ENCODE data around the gene LUC7L.
A peak's percentile ranks its signal among the peaks of the same experiment; 100 is the strongest.

The LUC7L gene, protein sequence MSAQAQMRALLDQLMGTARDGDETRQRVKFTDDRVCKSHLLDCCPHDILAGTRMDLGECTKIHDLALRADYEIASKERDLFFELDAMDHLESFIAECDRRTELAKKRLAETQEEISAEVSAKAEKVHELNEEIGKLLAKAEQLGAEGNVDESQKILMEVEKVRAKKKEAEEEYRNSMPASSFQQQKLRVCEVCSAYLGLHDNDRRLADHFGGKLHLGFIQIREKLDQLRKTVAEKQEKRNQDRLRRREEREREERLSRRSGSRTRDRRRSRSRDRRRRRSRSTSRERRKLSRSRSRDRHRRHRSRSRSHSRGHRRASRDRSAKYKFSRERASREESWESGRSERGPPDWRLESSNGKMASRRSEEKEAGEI

DNA sequence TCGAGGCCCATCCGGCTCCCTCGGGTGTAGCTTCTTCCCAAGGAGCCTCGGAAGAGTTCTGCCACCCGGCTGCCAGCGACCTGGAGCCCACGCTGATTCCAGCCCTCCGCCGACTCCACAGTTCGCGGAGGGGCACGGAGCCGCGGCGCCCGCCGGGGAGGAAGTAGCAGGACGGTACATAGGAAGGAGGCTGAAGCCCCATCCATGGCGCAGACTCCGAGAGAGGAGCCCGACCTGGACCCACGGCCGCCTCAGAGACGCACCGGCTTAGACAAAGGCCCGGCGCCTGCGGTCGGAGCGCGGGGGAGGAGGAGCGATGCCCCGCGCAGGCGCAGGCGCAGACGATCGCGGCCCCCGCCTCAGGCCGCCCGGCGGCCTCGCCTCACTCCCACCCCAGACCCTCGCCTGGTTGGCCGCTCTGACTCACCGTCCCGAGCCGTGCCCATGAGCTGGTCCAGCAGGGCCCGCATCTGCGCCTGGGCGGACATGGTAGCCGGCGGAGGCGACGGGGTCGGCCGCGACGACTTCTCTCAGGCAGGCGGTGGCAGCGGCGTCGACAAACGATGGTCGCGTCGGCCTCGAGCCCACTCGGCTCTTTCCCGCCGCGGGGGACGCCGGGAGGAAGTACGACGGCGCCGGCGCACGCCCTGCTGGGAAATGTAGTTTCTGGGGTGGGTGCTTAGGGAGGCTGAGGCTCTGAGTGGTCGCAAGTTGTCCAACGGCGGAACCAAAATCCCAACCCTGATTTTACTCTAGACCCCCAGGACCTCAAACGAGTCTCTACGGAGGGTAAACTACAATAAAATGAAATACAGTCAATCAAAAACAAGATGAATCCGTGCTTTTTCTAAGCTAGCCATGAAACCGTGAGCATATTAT is at the start of gene LUC7L:
Gene LUC7L (minus strand): TSS at position 598 of the 879 bp plus-strand sequence. CDS start 110 bp downstream, at position 488.
- no peaks in the 10 kb centered on the region for H3K27me3 Mint-ChIP-seq
- peak within 1 kb of the TSS; percentile 97 for H3K27ac Mint-ChIP-seq
- peak; percentile 93 for DNase-seq
- H3K4me1 Mint-ChIP-seq (ENCODE audit: low read depth), result peaks cover 36% of the 10 kb centered on the region
- H3K36me3 Mint-ChIP-seq (ENCODE audit: low read depth), result peaks cover 43% of the 10 kb centered on the region
- peak within 1 kb of the TSS; percentile 92 for H3K4me3 Mint-ChIP-seq
- H3K9me3 Mint-ChIP-seq, result no peaks in the 10 kb centered on the region

DNA sequence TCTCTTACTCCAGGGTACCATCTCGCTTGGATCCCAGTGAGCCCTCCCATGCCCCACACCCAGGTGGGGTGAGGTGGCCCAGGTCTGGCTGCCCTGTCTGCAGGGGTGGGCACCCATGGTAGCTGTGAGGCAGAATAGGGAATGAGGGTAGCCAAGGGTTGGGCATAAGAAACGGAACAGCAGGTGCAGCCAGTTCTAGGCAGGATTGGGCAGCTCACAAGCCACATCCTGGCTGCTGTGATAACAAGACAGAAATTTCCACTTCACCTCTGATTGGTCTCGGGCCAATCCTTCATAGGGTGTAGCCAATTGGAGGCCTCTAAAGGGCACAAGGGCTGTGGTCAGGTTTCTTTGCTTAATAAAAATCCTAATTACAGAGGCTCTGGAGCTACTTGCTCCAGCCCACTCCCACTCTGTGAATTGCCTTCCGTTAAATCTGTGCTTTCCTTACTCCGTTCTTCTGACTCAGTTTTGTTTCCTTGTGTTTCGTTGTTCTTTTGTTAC is 49.7 kb upstream of the LUC7L start:
- Mint-ChIP-seq H3K4me3 (no peak overlapping the region), H3K9me3 (no peaks in the 10 kb centered on the region), H3K4me1 (ENCODE audit: low read depth) (peaks cover 12% of the 10 kb centered on the region), H3K27me3 (peaks cover 46% of the 10 kb centered on the region), H3K36me3 (ENCODE audit: low read depth) (no peaks in the 10 kb centered on the region), H3K27ac (no peak overlapping the region)
- no peak for DNase-seq

DNA sequence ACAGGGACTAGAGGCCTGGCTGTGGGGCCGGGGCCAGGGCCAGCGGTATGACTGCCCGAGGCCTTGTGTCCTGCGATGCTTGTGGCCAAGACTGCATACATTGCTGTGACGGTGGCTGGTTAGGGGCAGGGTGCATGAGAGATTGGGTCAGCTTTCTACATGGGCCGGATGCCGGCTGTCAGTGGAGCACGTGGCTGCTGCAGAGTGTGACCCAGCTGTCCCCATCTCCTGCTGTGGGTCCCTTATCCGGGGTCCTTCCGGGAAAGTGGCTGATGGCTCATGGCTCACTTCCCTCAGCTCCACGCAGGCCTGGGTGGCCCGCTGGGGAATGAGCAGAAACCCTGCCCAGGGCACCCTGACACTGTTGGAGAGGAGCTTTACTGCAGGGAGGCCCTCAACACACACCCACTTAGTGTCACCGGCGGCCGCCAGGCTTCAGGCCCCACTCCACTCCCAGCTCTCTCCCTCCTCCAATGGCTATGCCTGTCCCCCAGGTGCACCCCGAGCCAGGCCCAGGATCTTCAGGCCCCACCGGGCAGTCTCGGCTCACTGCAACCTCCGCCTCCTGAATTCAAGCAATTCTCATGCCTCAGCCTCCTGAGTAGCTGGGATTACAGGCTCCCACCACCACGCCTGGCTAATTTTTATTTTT is 47.3 kb upstream of the LUC7L start:
- Mint-ChIP-seq H3K9me3 (no peaks in the 10 kb centered on the region), H3K4me1 (ENCODE audit: low read depth) (peaks cover 12% of the 10 kb centered on the region), H3K27ac (no peak overlapping the region), H3K27me3 (peaks cover 39% of the 10 kb centered on the region), H3K36me3 (ENCODE audit: low read depth) (no peaks in the 10 kb centered on the region), H3K4me3 (peak overlapping the region; percentile 35)
- DNase-seq, result no peak

DNA sequence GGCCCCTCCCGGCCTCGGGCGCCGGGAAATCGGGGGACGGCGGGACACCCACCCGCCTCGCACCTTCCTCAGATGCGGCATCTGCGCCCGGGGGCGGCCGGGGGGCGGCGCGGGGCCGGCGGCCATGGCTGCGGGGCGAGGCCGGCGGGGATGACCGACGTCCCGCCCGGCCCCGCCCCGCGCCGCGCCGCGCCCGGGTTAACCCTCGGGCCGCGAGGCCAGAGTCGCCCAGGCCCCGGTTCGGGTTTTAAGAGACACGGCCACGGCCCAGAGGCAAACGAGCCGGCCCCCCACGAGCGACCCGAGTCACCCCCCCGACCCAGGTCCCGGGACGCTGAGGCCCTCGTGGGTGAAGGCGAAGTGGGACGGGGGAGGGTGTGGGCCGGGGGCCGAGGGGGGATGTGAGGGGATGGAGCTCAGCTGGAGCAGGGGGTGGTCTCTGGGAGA is 46.6 kb upstream of the LUC7L start, which contains the start of gene RGS11:
Gene RGS11 (minus strand): TSS at position 159 of the 447 bp plus-strand sequence. CDS start 33 bp downstream, at position 126.
- Mint-ChIP-seq H3K9me3 (no peaks in the 10 kb centered on the region), H3K27me3 (peaks cover 37% of the 10 kb centered on the region), H3K4me3 (peak within 1 kb of the TSS; percentile 46), H3K36me3 (ENCODE audit: low read depth) (no peaks in the 10 kb centered on the region), H3K4me1 (ENCODE audit: low read depth) (peaks cover 10% of the 10 kb centered on the region), H3K27ac (no peak within 1 kb of the TSS)
- DNase-seq, result no peak

DNA sequence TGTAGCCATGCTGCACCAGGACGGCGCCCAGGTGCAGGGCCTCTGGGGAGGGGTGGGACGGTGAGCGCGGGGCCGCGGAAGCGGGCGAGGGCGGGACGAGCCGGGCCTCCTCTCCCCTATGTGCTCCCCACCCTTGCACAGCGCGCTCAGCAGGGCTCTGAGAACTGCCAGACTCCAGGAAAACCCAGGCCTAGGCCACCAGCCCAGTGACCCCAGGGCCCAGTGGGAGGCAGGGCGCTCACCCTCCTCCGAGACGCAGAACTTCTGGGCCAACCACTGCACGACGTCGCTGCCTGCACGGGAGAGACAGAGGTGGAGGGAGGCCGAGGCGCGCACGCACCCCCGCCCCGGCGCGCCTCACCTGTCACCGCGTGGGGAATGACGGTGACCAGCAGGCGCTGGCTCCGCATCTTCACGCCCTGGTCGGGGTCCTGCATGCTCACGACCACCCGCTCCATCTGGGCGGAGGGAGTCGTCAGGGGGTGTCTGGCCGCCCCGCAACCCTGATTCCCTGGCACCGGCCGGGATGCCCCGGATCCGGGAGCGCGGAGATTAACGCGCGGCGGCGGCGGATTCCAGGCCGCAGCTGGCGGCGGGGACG is 45.9 kb upstream of the LUC7L start:
- DNase-seq, result peak; percentile 47
- no peaks in the 10 kb centered on the region for H3K36me3 Mint-ChIP-seq (ENCODE audit: low read depth)
- H3K27me3 Mint-ChIP-seq, result peaks cover 36% of the 10 kb centered on the region
- H3K4me1 Mint-ChIP-seq (ENCODE audit: low read depth), result peaks cover 10% of the 10 kb centered on the region
- no peaks in the 10 kb centered on the region for H3K9me3 Mint-ChIP-seq
- peak overlapping the region; percentile 46 for H3K4me3 Mint-ChIP-seq
- H3K27ac Mint-ChIP-seq, result no peak overlapping the region

DNA sequence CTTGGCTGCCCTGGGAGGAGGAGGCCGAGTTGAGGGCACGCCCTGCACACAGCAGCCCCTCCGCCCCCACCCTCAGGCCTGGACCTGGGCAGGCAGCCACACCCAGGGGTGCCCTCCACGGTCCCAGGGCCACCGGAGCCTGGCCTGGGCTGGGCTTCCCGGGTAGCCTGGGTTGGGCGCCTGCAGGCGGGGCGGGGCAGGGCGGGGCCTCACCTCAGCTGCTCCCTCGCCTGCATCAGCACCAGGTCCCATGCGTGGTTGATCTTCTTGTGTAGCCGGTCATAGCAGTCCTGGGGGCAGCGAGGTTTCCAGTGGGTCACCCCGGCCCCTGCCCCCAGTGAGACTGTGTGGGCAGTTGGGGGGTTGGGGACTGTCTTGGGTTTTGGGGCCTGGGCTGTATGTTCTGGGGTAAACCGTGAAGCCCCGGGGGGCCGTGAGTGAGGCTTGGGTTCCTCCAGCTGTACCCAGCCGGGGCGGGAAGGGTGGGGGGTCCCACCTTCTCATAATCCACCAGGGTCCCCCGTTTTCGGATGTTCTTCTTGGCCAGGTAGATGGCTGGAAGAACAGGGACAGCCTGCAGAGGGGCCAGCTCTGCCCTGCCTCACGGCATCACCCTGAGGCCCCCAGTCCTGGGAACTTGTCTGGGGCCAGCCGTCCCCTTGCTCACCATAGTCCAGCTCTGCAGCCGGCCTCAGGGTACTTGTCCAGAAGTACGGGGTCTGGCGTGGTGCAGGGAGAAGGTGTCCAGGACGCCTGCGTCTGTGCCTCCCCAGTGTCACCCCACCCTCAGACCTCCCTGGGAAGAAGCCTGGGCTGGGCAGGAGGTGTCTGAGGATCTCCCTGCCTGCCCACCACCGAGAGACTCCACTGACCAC is 44.5 kb upstream of the LUC7L start:
- Mint-ChIP-seq H3K9me3 (no peaks in the 10 kb centered on the region), H3K36me3 (ENCODE audit: low read depth) (no peaks in the 10 kb centered on the region), H3K4me1 (ENCODE audit: low read depth) (peaks cover 7% of the 10 kb centered on the region), H3K4me3 (no peak overlapping the region), H3K27me3 (peaks cover 28% of the 10 kb centered on the region), H3K27ac (no peak overlapping the region)
- DNase-seq, result no peak

DNA sequence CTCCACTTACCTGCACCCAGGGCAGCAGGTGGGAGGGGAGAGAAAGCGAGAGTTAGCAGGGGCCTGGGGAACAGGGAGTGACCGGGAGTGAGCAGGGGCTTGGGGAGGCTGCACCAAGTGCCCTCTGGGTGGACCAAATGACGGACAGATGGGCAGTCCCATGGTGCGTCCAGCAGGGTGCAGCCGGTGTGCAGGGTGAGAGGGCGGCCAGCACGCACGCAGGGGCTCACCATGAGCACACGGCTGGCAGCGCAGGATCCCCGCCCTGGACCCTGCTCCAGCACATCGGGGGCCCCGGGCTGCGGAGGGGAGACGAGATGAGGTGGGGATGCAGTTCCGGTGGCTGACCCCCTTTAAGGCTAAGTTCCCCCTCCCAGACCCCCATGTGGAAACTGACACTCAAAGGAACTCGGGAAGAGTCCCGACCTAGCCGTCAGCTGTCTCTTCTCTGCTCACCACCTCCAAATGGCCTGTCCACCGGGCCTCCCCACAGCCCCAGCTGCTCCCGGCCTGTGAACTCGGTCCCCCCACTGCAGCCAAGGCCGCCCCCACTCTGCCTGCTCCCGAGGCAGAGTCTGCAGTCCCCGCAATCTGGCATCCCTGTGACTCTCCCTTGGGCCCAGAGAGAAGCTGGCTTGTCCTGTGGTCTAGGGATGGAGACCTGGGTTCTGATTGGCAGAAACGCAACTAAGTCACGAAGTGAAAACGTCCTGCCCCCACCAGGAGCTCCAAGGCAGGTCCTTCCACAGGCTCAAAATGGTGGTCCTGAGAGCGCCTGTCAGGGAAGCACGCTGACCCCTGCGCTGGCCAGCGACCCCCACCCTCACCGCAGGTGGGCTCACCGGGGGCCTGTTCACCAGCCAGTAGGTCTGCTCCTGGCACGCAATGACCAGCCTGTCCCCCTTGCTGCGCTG is 43.6 kb upstream of the LUC7L start:
- no peak overlapping the region for H3K4me3 Mint-ChIP-seq
- H3K4me1 Mint-ChIP-seq (ENCODE audit: low read depth), result peaks cover 6% of the 10 kb centered on the region
- DNase-seq, result no peak
- no peaks in the 10 kb centered on the region for H3K9me3 Mint-ChIP-seq
- peaks cover 27% of the 10 kb centered on the region for H3K27me3 Mint-ChIP-seq
- H3K27ac Mint-ChIP-seq, result no peak overlapping the region
- no peaks in the 10 kb centered on the region for H3K36me3 Mint-ChIP-seq (ENCODE audit: low read depth)

DNA sequence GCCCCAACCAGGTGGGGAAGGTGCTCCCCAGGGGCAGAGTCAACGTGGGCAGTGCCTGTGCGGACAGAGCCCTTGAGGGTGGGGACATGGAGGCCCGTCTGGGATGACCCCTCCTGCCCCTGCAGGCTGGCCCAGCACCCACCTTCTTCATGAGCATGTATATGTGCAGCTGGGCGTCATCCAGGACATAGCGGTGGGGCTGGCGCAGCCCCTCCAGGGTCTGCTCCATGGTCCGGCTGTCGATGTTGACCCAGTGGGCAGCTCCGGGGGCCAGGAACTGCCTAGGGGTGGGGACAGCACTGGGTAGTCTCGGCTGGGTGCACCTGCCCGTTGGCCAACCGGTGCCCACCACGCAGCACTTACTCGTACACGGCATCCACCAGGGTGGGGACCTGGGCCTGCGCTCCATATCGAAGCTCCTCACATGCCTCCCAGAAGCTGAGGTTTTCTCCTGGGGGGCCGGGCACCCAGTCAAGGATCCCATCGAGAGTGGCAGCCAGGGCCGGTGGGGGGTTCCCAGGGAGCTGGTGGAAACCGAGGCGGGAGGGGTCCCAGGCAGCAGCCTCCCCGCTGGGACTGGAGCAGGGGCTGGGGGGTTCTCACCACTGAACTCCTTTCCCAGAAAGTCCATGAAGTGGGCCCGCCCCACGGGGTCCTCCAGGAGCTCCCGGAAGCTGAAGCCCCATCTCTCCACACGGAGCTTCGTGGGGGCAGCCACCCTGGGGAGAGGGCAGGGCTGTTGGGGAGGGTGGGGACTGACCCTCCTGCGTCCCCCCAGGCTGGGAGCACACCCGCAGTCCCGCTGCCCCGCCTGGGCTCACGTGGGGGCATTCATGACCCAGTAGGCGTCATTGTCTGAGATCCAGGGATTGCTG is 41.4 kb upstream of the LUC7L start:
- Mint-ChIP-seq H3K4me3 (no peak overlapping the region), H3K27me3 (peaks cover 13% of the 10 kb centered on the region)

DNA sequence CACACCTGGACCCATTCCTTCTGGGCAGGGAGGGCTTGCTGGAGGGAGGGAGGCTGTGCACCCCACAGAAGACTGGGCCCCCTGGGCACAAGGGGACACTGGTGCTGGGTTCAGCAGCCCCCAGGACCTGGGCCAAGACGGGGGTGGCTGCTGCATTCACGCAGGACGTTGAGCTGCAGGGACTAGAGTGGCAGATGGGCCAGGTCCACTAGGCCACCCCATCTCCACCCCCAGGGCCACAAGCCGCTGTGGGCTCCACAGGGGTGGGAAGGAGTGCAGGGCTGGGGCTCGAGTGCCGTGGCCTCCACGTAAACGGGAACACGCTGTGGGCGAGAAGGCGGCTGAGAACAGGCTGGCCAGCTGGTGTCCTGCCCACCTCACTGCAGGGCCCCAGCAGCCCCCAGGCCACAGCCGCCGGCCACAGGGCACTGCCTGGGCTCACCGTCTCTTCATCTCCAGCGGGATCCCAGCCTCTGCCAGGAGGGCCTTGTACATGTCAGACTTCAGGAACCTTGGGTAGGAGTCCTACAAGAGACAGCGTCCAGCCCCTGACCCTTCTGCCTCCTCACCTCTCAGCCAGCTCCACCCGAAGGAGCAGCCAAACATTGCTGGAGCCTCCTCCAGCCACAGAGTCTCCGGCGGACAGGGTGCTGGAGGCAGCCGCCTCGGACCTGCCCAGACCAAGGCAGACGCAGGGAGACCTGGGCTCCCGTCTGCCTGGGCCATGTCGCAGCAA is 40.0 kb upstream of the LUC7L start:
- Mint-ChIP-seq H3K9me3 (no peaks in the 10 kb centered on the region), H3K27ac (no peak overlapping the region)

More for the DNA sequence above, 41.4 kb upstream of the LUC7L start:
- H3K36me3 Mint-ChIP-seq (ENCODE audit: low read depth), result no peaks in the 10 kb centered on the region
- no peaks in the 10 kb centered on the region for H3K9me3 Mint-ChIP-seq
- no peak overlapping the region for H3K27ac Mint-ChIP-seq
- H3K4me1 Mint-ChIP-seq (ENCODE audit: low read depth), result peaks cover 5% of the 10 kb centered on the region
- DNase-seq, result no peak

DNA sequence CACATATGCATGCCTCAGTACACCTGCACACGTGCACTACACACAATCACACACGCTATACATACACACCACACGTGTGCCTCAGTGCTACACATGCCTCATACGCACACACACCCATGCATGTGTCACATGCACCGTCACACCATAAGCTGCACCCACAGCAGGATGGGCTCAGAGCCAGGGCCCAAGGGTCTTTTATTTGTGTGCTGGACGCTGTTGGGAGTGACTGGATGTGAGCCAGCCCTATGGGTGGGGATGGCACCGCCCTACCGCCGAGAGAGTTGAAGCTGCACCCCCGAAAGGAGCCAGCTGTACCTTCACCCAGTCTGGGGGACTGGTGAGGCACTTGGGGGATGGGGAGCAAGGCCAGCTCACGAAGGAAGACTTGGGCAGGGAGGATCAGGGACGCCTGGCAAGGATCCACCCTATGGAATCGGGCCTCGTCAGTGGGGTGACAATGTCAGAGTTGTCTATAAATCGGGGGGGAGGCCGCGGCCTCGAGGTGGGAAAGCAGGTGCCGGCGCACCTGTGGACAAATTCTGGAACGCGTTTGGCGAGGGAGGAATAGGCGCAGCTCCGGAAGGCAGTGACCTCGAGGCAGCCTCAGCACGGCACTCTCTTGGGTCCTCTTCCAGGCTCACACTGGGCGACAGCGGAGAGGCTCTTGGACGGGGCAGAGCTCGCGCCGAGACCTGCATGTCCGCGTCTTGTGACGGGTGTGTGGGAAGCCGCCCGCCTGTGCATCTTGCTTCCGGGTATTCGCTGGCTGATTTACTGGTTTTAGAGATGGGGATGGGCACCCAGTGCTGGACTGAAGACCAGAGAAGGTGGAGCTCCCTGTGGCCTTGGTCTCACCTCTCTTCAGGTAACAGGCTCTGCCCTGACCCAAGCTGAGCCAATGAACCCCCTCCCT is 39.1 kb upstream of the LUC7L start:
- no peaks in the 10 kb centered on the region for H3K9me3 Mint-ChIP-seq
- no peaks in the 10 kb centered on the region for H3K27me3 Mint-ChIP-seq

More for the DNA sequence above, 40.0 kb upstream of the LUC7L start:
- peaks cover 2% of the 10 kb centered on the region for H3K4me1 Mint-ChIP-seq (ENCODE audit: low read depth)
- no peak overlapping the region for H3K4me3 Mint-ChIP-seq
- peaks cover 3% of the 10 kb centered on the region for H3K36me3 Mint-ChIP-seq (ENCODE audit: low read depth)
- DNase-seq, result no peak
- H3K27me3 Mint-ChIP-seq, result peaks cover 1% of the 10 kb centered on the region

More for the DNA sequence above, 39.1 kb upstream of the LUC7L start:
- H3K4me3 Mint-ChIP-seq, result no peak overlapping the region
- peaks cover 5% of the 10 kb centered on the region for H3K36me3 Mint-ChIP-seq (ENCODE audit: low read depth)
- DNase-seq, result no peak
- no peak overlapping the region for H3K27ac Mint-ChIP-seq
- peaks cover 2% of the 10 kb centered on the region for H3K4me1 Mint-ChIP-seq (ENCODE audit: low read depth)

All from activated T-cell treated with anti-CD3 and anti-CD28 coated beads, Interleukin-2, amount 50 U/mL, for 24 hours (primary cell).